ENCODE data around the gene ARRDC3.

- TF ChIP-seq, protein P1, sequence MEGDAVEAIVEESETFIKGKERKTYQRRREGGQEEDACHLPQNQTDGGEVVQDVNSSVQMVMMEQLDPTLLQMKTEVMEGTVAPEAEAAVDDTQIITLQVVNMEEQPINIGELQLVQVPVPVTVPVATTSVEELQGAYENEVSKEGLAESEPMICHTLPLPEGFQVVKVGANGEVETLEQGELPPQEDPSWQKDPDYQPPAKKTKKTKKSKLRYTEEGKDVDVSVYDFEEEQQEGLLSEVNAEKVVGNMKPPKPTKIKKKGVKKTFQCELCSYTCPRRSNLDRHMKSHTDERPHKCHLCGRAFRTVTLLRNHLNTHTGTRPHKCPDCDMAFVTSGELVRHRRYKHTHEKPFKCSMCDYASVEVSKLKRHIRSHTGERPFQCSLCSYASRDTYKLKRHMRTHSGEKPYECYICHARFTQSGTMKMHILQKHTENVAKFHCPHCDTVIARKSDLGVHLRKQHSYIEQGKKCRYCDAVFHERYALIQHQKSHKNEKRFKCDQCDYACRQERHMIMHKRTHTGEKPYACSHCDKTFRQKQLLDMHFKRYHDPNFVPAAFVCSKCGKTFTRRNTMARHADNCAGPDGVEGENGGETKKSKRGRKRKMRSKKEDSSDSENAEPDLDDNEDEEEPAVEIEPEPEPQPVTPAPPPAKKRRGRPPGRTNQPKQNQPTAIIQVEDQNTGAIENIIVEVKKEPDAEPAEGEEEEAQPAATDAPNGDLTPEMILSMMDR (IDR thresholded peaks at IDR 0.05): no peak
- no peak for TF ChIP-seq TCF7L2 (IDR thresholded peaks at IDR 0.05; ENCODE audit: low read depth, low read length)
Measured at GRCh38 chr5:91379246-91379913, 3.7 kb downstream of the ARRDC3 start.
